VCaP (cell line): Measurements from ENCODE around the gene TEDC2.
A peak's percentile ranks its signal among the peaks of the same experiment; 100 is the strongest.

Source experiments
- H3K27ac ChIP-seq: fragments of 450-650 bp; 2 replicates; pipeline ENCODE4 v1.5.1; 2017
- TF ChIP-seq, protein P1 (sequence below): fragments of 450-650 bp; conservative IDR thresholded peaks from 2 replicates; pipeline ENCODE4 v1.5.1; 2017; ENCODE audit warnings: mild to moderate bottlenecking, moderate library complexity

Gene TEDC2

GRCh38 chr16:2472488-2472864 is 12.6 kb downstream of the TEDC2 start:
- TF ChIP-seq, protein P1, sequence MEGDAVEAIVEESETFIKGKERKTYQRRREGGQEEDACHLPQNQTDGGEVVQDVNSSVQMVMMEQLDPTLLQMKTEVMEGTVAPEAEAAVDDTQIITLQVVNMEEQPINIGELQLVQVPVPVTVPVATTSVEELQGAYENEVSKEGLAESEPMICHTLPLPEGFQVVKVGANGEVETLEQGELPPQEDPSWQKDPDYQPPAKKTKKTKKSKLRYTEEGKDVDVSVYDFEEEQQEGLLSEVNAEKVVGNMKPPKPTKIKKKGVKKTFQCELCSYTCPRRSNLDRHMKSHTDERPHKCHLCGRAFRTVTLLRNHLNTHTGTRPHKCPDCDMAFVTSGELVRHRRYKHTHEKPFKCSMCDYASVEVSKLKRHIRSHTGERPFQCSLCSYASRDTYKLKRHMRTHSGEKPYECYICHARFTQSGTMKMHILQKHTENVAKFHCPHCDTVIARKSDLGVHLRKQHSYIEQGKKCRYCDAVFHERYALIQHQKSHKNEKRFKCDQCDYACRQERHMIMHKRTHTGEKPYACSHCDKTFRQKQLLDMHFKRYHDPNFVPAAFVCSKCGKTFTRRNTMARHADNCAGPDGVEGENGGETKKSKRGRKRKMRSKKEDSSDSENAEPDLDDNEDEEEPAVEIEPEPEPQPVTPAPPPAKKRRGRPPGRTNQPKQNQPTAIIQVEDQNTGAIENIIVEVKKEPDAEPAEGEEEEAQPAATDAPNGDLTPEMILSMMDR: no peak
- no peak overlapping the region for H3K27ac ChIP-seq

GRCh38 chr16:2472885-2473445 is 13.1 kb downstream of the TEDC2 start:
- H3K27ac ChIP-seq: peak overlapping the region; percentile 81
- TF ChIP-seq, protein P1: no peak

GRCh38 chr16:2473446-2473926 is 13.6 kb downstream of the TEDC2 start:
- TF ChIP-seq, protein P1: no peak
- H3K27ac ChIP-seq: peak overlapping the region; percentile 81

GRCh38 chr16:2473999-2474876 is 14.3 kb downstream of the TEDC2 start:
- TF ChIP-seq, protein P1: peak; percentile 51
- peak overlapping the region; percentile 81 for H3K27ac ChIP-seq

GRCh38 chr16:2474877-2475412 is 15.0 kb downstream of the TEDC2 start, which contains the start of gene TBC1D24:
Gene TBC1D24 (plus strand): TSS chr16:2475127. CDS start chr16:2496149, 21,022 bp downstream.
- peak within 1 kb of the TSS; percentile 81 for H3K27ac ChIP-seq
- TF ChIP-seq, protein P1: no peak

GRCh38 chr16:2475413-2476344 is 15.8 kb downstream of the TEDC2 start:
- H3K27ac ChIP-seq: peak overlapping the region; percentile 81

More at GRCh38 chr16:2475413-2476344, 15.8 kb downstream of the TEDC2 start:
- TF ChIP-seq, protein P1: no peak
